ENCODE results near the gene DDR2.

DDR2 gene

DNA sequence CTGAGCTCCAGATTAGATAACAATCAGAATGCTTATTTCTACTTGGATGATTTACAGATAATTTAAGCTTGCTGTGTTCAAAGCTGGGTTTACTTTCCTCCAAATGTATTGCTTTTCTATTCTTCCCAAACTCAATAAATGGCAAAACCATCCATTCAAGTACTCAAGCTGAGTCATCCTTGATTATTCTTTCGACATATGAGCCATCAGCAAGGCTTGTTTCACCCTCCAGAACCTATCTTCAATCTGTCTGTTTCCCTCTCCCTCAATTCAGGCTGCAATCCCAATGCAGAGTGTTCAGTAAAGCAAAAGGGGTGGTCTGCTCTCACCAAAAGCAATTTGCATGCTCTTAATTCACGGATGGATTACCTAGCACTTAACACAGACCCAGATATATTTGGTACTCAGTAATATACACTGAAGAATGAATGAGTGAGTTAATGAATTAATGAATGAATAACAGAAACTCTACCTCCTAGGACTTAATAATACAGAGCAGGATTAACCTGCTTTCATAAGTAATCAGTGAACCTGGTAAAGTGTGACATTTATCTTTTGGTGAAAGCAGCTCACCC lies 41.9 kb downstream of the DDR2 start:
- peak in 1 of 2 experiments; percentile 5 for DNase-seq

DNA sequence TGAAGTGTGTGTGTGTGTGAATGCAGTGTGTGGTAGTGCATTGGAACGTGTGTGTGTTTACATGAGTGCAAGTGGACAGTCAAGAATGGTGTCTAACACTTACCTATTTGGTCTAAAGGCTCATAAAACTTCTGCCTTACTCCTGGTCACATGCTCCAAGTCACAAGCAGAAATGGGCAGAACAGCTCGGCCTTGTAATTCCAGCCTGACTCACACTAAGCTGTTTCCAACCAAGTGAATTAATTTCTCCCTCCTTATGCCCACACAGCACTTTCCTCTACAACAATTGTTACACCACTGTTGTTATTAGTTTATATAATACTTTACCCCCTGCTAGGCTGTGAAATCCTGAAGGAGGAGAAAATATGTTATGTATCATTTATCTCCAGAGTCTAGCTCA lies 43.8 kb downstream of the DDR2 start:
- DNase-seq: no peak

DNA sequence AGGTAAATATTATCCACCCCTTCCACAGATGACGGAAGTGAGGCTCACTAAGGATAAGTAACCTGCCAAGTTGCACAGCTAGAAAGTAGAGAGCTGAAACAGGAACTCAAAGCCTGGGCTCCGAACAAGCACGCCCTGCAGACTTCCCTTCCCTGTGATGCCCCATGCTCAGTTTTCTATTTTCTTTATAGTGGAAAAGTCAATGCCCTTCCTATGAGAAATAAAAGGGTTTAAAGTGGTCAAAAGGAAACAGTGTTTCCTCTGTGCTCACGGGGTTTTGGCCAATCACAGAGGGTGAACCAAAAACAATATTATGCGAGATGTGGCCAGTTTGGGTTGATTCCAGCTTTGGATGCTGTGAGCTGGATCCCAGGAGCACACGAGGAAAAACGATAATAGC lies 44.5 kb downstream of the DDR2 start:
- DNase-seq: no peak

DNA sequence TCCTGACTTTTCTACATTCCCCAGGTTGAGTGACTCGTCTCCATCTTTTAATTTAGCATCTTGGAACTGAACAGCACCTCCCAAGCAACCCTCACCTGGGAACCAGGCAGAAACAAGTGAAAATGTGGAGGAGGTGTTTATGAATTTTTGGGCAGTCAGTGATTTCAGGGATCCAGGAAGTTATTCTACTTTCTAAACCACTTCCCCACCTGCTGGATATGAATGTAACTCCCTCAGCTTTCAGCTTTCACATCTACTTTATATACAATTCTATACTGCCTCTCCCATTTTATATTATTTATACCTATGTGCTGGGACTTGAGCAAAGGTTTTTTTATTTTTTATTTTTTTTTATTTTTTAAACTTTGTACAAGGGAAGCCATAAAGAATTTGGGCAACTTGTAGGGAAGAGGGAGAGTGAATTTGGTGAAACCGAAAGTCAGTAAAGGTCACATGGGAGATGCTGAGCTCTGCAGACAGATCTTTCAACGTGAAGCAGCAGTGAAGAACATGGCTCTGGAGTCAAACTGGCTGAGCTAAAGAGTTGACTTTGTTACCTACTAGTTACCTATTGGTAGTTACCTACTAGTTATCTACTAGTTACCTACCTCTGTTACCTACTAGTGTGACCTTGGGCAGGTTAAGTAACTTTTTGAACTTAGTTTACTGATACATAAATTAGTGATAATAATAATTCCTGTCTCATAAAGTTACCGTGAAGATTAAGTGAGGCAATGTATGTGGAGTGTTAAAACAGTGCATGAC lies 45.5 kb downstream of the DDR2 start:
- no peak for DNase-seq

GRCh38 chr1:162678439-162678838 lies 46.2 kb downstream of the DDR2 start:
- DNase-seq: no peak

- DNase-seq: no peak
Measured at GRCh38 chr1:162679298-162679697, 47.0 kb downstream of the DDR2 start.

GRCh38 chr1:162680419-162681121 lies 48.3 kb downstream of the DDR2 start:
- no peak for DNase-seq

GRCh38 chr1:162681122-162681436 lies 48.8 kb downstream of the DDR2 start:
- DNase-seq: no peak

GRCh38 chr1:162682013-162682419 lies 49.8 kb downstream of the DDR2 start:
- no peak for DNase-seq

DNA sequence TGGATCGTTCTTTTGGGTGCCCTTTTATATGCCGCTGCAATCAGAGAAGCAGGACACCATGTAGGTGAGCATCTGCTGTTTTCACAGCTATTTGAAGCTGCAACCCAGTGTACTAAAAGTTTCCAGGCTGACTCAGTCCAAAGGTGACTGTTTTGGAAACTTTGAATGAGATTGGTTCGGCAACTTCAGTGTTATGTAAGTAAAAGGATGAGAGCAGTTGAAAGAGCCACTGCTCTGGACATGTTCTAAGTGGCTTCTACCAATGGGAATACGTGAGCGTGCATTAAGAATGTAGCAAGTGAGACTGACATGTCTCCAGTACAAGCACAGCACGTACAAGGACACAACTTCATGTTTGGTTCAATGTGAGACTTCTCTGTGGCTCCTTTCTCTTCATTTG lies 55.6 kb downstream of the DDR2 start:
- DNase-seq: no peak

GRCh38 chr1:162688521-162688920 lies 56.3 kb downstream of the DDR2 start:
- DNase-seq: no peak

DNA sequence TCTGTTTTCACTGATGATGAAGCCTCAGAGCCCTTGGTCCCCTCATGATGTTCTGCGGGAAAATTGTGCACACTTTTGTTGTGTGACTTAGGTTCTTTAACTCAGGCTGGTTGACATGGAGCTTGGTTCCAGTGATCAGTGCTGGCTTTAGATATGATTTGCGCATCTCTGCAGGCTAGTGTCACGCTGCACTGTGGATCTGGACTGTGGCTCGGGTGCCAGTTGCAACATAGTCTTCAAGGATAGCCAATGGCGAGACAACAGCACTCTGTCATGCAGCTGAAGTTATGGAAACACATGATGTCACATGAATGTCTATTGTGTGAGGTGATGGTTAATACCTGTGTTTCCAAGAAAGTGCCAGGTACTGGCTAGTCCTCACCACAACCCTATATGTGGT lies 56.7 kb downstream of the DDR2 start:
- DNase-seq: no peak

DNA sequence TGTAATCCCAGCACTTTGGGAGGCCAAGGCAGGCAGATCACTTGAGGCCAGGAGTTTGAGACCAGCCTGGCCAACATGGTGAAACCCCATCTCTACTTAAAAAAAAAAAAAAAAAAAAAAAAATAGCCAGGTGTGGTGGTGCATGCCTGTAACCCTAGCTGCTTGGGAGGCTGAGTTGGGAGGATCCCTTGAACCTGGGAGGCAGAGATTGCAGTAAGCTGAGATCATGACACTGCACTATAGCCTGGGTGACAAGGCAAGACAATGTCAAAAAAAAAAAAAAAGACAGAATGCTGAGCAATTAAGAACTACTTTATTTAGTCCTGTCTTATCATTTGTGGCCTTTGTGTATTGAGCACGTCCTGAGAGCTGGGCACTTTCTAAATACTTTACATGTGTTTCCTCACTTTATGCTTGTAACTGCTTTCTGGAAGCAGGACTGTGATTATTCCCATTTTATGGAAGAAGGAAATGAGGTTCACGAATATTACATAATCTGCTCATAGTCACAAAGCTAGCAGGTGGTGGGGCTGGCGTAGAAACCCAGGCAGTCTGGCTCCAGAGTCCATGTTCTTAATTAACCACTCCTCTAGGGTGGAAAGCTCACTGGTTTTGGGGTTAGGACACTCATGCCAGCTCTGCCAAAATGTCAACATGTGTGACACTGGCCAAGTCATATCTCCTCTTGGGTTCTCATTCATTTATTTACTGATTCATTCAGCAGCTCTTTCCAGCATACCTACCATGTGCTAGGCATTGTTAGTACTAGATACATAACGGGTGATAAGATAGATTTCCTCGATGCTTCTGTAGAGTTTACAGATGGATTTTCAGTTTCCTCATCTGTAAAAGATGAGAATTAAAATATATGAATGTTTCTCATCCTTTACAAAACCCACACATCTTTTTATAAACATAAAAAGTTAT lies 57.7 kb downstream of the DDR2 start:
- no peak for DNase-seq

- DNase-seq: no peak
Measured at GRCh38 chr1:162690672-162691434, 58.6 kb downstream of the DDR2 start.

DNA sequence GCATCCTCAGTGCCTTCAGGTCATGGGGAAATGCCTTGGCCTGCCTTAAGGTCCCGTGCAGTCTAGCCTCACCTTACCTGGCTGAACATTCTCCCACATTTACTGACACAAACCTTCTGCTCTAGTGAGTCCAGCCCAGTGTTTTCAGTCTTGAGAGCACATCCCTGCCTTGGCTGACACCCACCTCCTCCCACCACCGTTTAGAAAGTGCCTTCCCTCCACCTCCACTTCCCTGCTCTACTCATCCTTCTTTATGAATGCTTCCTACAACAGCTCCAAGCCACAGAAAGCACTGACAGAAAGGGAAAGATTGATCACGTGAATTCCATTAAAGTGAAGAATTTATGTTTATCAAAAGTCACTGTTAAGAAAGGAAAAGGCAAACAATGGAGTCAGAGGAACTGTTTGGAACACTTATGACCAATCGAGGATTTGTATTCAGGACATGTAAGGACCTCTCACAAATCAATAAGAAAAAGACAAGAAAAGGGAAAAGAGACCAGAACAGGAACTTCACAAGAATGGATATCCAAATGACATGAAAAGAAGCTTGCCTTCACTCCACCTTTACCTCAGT lies 59.8 kb downstream of the DDR2 start:
- no peak for DNase-seq

DNA sequence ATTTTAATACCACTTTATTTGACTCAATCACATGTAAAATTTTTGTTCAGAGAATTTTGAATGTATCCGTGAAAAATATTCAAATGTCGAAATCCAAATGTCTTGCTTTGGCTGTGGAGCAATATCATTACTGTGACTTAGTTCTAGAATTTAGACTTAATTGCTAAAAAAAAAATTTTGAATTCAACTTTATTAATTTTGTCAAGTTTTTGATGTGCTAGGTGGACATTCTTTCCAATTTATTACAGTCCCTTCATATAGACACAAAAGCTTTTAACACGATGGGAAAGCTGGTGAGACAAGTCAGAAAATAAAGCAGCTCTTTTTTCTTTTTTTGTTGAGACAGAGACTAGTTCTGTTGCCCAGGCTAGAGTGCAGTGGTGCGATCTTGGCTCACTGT lies 62.6 kb downstream of the DDR2 start:
- DNase-seq: no peak

DNA sequence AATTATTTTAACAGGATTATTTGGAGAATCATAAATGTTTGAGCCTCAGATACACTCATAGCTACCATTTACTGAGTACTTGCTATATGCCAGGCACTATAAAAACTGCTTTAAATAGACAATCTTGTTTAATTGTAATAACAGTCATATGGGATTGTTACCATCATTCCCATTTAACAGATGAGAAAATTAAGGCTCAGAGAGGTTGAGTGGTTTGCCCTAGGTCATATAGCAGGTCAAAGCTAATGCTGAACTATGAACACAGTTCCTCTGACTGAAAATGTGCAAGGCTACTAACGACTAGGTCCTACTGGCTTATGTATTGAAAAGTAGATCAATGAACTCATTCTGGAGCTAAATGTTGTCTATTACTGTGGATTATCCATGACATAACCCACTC lies 63.4 kb downstream of the DDR2 start:
- no peak for DNase-seq

GRCh38 chr1:162696286-162696862 lies 64.1 kb downstream of the DDR2 start:
- DNase-seq: peak; percentile 49 to 59

DNA sequence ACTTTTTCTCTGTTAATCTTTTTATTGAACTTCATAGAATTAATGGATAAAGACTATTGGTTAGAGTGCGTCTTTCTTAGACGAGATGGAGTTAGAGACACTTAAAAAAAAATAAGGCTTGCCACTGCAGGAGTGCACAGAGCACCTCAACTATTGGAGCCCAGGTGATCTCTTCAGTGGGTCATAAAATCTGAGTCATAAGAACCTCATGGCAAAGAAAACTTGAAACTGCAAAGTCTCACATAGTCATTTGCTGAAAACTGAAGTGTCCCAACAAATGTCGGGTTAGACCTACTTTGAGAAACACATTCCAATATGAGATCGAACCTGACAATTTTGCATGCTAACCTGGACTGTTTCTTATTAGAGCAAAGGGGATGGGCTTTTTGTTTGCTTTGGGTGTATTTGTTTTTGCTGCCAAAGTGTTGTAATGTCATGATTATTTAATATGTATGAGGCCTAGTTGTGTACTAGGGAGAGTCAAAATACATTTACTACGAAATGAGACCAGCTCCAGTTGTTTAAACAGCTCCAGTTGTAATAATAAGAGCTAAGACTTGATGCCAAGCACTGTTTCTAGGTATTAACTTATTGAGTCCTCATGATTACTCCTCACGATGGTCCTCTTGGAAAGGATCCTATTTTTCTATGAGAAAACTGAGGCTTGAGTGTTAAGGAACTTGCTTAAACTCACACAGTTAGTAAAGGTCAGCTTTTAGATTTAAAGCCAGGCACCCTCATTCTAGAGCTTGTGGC lies 65.1 kb downstream of the DDR2 start:
- no peak for DNase-seq

GRCh38 chr1:162699366-162699765 lies 67.1 kb downstream of the DDR2 start:
- no peak for DNase-seq

GRCh38 chr1:162700131-162700530 lies 67.9 kb downstream of the DDR2 start:
- DNase-seq: no peak

All from NCI-H1930 (cell line).